T follicular helper cell (primary cell): ENCODE measurements around the gene LMX1B.

Source experiments
- DNase-seq: peaks from one replicate; pipeline ENCODE4 v3.0.0-alpha.2; 2020; ENCODE audit warnings: low read depth

The LMX1B gene

DNA sequence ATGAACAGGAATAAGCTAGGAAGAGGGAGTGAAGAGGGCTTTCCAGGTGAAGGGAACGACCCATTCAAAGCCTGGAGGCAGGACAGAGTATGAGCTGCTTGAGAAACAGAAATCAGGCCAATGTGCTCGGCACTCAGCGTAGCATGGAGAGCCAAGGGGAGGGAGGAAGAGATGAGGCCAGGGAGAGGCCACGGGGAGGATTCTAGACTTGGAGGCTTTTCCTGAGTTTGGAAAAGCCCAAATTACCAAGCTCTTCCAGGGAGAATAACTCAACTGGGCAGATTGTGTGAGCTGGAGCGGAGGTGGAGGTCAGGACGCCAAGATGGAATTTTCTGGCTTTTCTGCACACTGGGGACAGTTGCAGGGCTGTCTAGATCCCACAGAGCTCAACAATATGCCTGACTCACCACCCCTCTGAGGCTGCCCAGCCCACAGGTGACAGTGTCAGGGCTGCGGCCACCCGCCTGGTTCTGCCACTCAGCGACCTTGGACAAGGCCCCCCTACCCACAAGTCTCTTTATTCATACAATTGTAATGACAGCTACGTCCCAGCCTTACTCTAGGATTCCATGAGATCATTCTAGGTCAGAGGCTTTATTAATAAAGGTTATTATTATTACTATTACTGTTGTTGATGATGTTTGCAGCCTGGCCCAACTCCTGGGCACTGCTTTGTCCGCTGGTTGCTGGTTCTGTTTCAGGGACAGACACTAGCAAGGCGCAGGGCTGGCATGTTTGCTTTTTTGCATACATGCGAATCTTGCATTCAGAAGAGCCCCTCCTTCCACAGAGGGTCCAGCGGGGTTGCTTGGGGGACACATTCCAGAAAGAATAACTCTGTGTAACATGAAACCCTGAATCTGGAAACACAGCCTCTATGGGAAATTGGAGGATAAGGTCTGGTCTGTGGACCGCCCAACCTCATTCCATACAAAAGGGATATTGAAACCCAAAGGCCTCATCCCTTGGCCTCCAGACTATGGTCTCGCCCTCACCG, 9.4 kb upstream of the LMX1B start:
- no peak for DNase-seq

- DNase-seq, result no peak
These were observed 7.8 kb upstream of the LMX1B start for GRCh38 chr9:126605792-126606482.

DNA sequence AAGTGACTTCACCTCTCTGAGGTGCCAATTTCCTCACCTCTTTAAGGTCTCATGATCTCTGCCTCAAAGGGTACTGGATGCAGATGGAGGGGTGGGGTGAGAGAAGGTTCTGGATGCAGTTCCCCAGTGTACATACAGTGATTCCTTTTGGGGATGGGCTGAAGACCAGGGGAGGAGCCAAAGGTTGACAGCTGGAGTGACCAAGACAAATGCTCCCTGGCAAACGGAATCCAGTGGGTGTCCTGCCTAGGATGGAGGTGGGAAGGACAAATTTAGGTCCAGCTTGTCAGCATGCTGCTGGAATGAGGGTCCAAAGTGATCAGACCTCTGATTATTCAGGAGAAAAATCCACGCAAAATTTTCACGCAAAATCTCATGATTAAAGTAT, 7.3 kb upstream of the LMX1B start:
- no peak for DNase-seq

GRCh38 chr9:126607086-126607485, 6.6 kb upstream of the LMX1B start:
- no peak for DNase-seq

- DNase-seq, result no peak
These were observed 6.0 kb upstream of the LMX1B start for GRCh38 chr9:126607731-126608130.

DNA sequence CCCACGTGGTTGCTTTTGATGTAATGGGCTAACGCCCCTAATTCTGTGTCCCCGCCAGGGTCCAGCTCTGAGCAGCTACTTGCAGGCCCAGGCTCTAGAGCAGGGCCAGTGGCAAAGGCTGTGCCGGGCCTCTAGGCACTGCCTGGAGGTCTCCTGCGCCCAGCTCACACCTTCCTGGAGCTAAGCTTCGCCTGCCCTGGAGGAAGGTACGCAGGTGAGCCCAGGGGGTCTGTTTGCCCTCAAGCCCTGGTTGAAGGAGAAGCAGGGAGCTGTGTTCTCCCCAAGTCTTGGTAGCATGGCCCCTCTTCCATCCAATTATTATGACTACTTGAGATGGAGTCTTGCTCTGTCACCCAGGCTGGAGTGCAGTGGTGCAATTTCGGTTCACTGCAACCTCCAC, 5.2 kb upstream of the LMX1B start:
- no peak for DNase-seq

DNA sequence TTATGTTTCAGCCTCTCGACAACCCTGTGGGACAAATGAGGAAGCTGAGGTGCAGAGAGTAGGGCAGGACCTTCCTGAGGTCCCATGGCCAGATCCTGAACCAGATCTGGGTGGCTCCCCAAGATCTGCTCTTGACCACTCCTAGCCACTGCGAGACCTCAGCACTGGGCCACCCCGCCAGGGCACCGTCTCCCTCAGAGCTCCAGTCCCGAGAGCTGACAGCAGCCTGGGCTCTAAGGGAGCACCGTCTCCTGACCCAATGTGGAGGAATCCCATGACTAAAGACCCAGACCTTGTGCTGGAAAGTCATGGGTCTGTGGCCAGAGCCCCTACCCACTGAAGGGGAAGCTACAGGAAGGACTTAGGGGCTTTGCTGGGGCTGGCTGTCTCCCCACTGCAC, 4.5 kb upstream of the LMX1B start:
- no peak for DNase-seq

- no peak for DNase-seq
These were observed 3.9 kb upstream of the LMX1B start for GRCh38 chr9:126609711-126610388.

DNA sequence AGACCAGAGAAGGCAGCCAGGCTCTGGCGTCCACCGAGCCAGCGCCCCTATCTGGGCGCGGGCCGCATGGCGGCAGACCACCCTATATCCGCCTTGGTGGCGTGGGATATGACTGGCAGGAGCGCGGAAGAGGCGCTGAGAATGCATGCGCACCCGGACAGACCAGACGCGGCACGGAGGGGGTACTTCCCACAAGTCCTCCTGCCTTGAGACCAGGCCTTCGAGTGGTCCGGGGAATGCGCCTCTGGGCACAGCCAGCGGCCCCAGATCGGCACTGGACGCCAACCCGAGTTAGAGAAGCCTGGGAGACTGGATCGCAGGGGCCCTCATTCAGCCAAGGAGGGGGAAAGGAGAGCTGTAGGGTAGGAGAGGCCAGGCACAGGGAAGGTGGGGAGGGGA, 2.5 kb upstream of the LMX1B start:
- DNase-seq, result no peak

DNA sequence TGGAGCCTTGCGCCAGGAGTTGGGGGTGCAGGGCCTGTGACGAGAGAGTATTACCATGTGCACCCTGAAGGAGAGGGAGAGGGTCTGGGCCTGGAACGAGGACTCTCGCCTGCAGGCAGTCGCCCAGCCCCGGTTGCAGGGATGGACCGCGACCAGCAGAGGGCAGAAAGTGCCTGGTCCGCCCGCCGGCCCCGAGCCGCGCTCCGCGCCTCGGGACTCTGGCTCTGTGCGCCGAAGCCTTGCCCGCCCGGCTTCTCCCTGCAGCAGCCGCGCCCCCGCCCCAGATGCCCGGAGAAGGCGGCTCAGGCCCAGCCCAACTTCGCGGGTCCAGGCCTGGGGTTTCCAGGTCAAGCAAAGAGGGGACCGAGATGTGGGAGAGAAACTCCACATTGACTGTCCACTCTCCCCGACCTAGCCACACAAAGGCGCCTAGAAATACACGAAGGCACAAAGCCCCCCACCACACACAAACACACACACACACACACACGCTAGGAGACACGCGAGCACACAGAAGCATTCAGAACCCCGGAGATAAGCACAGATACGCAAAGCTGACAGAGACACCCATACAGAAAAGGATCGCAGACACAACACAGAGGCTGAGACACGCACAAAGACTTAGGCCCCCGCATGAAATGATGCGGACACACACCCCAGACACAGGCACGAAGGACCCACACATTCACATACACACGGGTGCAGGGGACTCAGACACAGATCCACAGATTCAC, 2.0 kb upstream of the LMX1B start:
- DNase-seq, result peak; percentile 46

- DNase-seq, result no peak
These were observed 1.4 kb upstream of the LMX1B start for GRCh38 chr9:126612326-126612812.

GRCh38 chr9:126612813-126613641, 701 bp upstream of the LMX1B start:
- no peak for DNase-seq

GRCh38 chr9:126614088-126614454, 343 bp downstream of the LMX1B start:
- DNase-seq, result no peak

GRCh38 chr9:126614455-126615244, 922 bp downstream of the LMX1B start:
- DNase-seq, result no peak

GRCh38 chr9:126615245-126615790, 1.6 kb downstream of the LMX1B start:
- no peak for DNase-seq

- DNase-seq, result no peak
These were observed 2.2 kb downstream of the LMX1B start for GRCh38 chr9:126615791-126616447.

GRCh38 chr9:126616521-126616976, 2.8 kb downstream of the LMX1B start:
- DNase-seq, result no peak

- no peak for DNase-seq
These were observed 3.5 kb downstream of the LMX1B start for GRCh38 chr9:126617003-126617822.
